Measurements from ENCODE around the gene GBX2. TPM values are rescaled to one million over a fixed set of nuclear protein-coding genes. Genes with fewer than 3 reads are reported as not detected.
A peak's percentile ranks its signal among the peaks of the same experiment; 100 is the strongest.

GBX2 gene
- total RNA-seq (0.89 TPM in 1 of 2 replicates, not detected in the other), polyA plus RNA-seq (0.19 and 0.31 TPM in 2 replicates)

DNA sequence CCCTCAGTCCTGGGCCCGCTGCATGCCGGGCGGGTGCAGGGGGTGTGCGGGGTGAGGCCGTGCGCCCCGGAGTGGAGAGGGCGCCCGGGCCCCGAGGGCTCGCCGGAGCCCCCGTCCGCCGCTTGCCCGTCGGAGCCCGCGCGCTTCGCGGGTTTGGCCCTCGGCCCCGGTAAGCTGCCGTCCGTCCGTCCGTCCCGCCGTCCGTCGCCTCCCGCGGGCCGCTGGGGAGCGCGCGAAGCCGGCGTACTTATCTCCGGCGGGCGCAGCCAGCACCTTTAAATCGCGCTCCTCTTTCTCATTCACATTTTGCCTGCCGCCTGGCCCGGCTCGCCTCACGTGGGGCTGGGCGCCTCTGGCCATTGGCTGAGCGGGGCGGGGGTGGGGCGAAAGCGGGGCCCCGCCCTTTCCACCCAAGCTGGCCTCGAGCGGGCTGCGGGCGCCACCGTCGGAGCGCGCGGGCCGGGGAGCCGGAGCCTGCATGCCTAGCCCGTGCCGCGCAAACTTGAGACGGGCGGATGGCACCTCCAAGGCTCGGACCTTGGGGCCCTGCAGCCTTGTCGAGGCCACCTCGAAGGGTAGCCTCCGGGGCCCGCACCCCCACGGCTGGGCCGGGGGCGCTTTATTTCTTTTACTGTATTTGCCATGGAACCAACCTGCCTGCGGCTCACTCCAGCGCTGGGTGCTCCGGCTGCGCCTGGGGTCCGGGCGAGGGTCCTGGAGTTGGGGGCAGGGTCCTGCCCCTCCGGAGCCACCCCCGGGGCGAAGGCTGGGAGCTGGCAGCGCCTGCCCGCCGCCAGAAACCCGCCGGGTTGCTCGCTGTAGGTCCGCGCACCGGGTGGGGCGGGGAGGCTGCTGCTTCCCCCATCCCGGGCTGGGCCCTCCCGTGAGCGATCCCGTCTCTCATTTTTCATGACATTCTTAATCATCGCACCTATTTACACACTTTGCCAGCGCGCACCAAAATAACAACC, at the start of gene GBX2:
TSS of gene GBX2 (minus strand) at position 277 of the 971 bp plus-strand sequence. CDS start 415 bp downstream, outside the sequence.
- DNase-seq (ENCODE audit: low read depth in 1 of 2, low spot score in 1 of 2): peak; percentile 70 to 79
- no peaks in the 10 kb centered on the region for H3K36me3 ChIP-seq
- peak within 1 kb of the TSS; percentile 34 for H3K4me3 ChIP-seq
- peaks cover 100% of the 10 kb centered on the region for H3K27me3 ChIP-seq
- no peak within 1 kb of the TSS for H3K27ac ChIP-seq
- no peaks in the 10 kb centered on the region for H3K9me3 ChIP-seq (ENCODE audit: low read depth)
- TF ChIP-seq, protein P1, sequence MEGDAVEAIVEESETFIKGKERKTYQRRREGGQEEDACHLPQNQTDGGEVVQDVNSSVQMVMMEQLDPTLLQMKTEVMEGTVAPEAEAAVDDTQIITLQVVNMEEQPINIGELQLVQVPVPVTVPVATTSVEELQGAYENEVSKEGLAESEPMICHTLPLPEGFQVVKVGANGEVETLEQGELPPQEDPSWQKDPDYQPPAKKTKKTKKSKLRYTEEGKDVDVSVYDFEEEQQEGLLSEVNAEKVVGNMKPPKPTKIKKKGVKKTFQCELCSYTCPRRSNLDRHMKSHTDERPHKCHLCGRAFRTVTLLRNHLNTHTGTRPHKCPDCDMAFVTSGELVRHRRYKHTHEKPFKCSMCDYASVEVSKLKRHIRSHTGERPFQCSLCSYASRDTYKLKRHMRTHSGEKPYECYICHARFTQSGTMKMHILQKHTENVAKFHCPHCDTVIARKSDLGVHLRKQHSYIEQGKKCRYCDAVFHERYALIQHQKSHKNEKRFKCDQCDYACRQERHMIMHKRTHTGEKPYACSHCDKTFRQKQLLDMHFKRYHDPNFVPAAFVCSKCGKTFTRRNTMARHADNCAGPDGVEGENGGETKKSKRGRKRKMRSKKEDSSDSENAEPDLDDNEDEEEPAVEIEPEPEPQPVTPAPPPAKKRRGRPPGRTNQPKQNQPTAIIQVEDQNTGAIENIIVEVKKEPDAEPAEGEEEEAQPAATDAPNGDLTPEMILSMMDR (IDR thresholded peaks at IDR 0.05; ENCODE audit: low read depth, low read length): no peak
- H3K4me1 ChIP-seq (ENCODE audit: low read depth): peaks cover 12% of the 10 kb centered on the region

DNA sequence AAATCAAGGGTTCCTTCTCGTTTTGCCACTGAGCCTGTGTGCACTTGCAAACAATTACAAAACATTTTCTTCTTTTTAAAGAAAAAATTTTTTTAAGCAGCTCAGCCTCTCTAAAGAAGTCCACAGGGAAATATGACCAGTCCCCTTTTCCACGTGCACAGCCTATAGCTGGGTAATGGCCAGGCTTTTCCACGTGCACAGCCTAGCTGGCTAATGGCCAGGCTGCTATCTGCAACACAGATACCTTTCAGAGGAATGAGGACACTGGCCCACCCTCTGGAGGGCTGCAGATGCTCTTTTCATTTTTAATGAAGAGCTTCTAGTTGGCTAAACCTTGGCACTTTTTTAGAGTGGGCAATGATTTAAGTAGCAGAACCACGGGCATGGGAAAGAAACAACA, 49.7 kb upstream of the GBX2 start:
- no peaks in the 10 kb centered on the region for H3K9me3 ChIP-seq (ENCODE audit: low read depth)
- H3K27ac ChIP-seq: no peak overlapping the region
- H3K4me1 ChIP-seq (ENCODE audit: low read depth): no peaks in the 10 kb centered on the region
- no peak for DNase-seq (ENCODE audit: low read depth in 1 of 2, low spot score in 1 of 2)
- H3K4me3 ChIP-seq: no peak overlapping the region
- no peaks in the 10 kb centered on the region for H3K27me3 ChIP-seq
- H3K36me3 ChIP-seq: no peaks in the 10 kb centered on the region
- TF ChIP-seq, protein P1 (IDR thresholded peaks at IDR 0.05; ENCODE audit: low read depth, low read length): no peak

DNA sequence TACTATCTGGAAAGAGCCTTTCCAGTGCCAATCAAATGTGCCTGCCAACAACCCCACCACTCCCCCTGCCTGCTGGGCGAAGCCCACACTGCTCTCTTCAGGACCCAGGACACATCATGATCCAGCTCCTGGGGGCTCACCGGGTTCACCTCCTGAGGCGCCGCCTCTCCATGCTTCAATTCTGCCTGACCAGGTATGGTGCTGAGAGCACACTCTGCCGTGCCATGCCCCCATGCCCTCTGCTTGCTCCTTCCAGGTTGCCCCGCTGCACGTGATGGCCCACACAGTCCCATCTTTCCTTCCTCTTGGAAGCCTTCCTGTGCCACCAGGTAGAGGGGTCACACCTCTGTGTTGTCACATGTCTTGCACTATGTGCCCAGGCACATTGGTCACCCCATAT, 48.5 kb upstream of the GBX2 start:
- Histone ChIP-seq H3K27ac (no peak overlapping the region), H3K4me1 (ENCODE audit: low read depth) (no peaks in the 10 kb centered on the region), H3K9me3 (ENCODE audit: low read depth) (no peaks in the 10 kb centered on the region), H3K27me3 (no peaks in the 10 kb centered on the region), H3K36me3 (no peaks in the 10 kb centered on the region), H3K4me3 (no peak overlapping the region)
- no peak for DNase-seq (ENCODE audit: low read depth in 1 of 2, low spot score in 1 of 2)
- TF ChIP-seq, protein P1 (IDR thresholded peaks at IDR 0.05; ENCODE audit: low read depth, low read length): no peak

DNA sequence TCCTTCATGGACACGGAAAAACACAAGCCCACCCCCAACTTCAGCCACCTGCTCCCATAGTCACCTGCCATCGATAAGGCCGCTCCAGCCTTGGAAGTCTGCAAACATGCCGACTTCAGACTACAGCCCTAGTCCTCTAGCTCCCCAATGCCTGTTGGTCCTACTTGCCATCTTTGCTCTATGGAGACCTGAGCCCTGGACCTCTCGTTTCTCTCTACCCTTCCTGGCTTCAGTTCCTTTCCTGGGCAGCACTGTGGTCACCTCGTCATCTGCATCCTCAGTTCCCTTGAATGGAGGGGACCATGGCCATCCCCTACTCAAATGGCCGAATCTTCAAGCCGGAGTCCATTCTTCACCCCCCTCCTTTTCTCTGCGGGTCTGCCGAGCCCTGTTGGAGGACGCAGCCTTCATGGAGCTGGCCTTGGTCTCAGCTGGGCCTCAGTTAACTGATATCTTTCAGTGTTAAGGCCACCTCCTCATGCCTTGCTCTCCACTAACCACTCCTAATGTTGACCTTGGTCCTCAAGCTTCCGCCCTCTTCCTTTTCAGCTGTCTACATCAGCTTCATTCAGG, 47.7 kb upstream of the GBX2 start:
- no peak overlapping the region for H3K4me3 ChIP-seq
- no peaks in the 10 kb centered on the region for H3K4me1 ChIP-seq (ENCODE audit: low read depth)
- DNase-seq (ENCODE audit: low read depth in 1 of 2, low spot score in 1 of 2): no peak
- no peak overlapping the region for H3K27ac ChIP-seq
- H3K9me3 ChIP-seq (ENCODE audit: low read depth): no peaks in the 10 kb centered on the region
- TF ChIP-seq, protein P1 (IDR thresholded peaks at IDR 0.05; ENCODE audit: low read depth, low read length): no peak
- no peaks in the 10 kb centered on the region for H3K36me3 ChIP-seq
- no peaks in the 10 kb centered on the region for H3K27me3 ChIP-seq

DNA sequence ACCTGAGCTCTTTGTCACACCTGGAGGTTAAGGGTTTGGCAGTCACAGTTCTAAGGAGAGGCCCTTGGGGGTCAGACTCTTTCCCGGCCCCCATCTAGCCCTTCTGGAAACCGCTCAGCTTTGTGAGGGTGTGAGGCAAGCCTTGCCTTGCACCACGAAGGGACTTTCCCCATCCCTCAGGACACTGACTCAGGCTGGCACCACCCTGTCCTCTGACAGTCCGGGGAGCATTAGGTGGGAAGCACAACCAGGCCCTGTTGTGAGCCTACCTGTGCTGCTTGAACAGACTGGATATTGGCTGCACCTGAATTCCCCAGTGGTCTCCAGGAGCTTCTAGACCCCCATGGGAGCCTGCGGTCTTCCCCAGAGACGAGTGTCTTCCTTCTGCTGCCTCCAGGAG, 47.0 kb upstream of the GBX2 start:
- TF ChIP-seq, protein P1 (IDR thresholded peaks at IDR 0.05; ENCODE audit: low read depth, low read length): no peak

More for the DNA sequence above, 47.0 kb upstream of the GBX2 start:
- H3K36me3 ChIP-seq: no peaks in the 10 kb centered on the region
- no peaks in the 10 kb centered on the region for H3K27me3 ChIP-seq
- H3K9me3 ChIP-seq (ENCODE audit: low read depth): no peaks in the 10 kb centered on the region
- H3K4me3 ChIP-seq: no peak overlapping the region
- no peaks in the 10 kb centered on the region for H3K4me1 ChIP-seq (ENCODE audit: low read depth)
- no peak overlapping the region for H3K27ac ChIP-seq
- no peak for DNase-seq (ENCODE audit: low read depth in 1 of 2, low spot score in 1 of 2)
